Liver (tissue), 9 donors: ENCODE results near the gene SAP30. TPM values are rescaled to one million over a fixed set of nuclear protein-coding genes. Genes with fewer than 3 reads are reported as not detected.

Experiments used
- DNase-seq: peaks from one replicate; pipeline ENCODE4 v3.0.0-alpha.2; 2017; ENCODE audit warnings: low spot score
- H3K27ac ChIP-seq, 2 donors: one replicate each; pipeline ENCODE4 v1.7.0; 2013; ENCODE audit warnings: inconsistent platforms in 2 of 2, low read length in 2 of 2, control low read depth in 1 of 2, low read depth in 1 of 2, mild to moderate bottlenecking in 1 of 2
- H3K27me3 ChIP-seq, 4 donors: one replicate each; pipeline versions ENCODE4 v1.6.1 to v1.7.0; 2013; ENCODE audit warnings: low read length in 3 of 4, inconsistent platforms in 1 of 4, mild to moderate bottlenecking in 1 of 4, moderate library complexity in 1 of 4; ENCODE audit not compliant: control insufficient read depth in 4 of 4, insufficient read depth in 4 of 4
- H3K36me3 ChIP-seq, 4 donors: one replicate each; pipeline versions ENCODE4 v1.6.1 to v1.7.0; 2013; ENCODE audit warnings: low read length in 3 of 4, mild to moderate bottlenecking in 3 of 4, low read depth in 1 of 4, moderate library complexity in 1 of 4; ENCODE audit not compliant: control insufficient read depth in 4 of 4, insufficient read depth in 3 of 4
- H3K4me1 ChIP-seq, 4 donors: one replicate each; pipeline versions ENCODE4 v1.6.1 to v1.7.0; 2013; ENCODE audit warnings: low read length in 3 of 4, mild to moderate bottlenecking in 3 of 4, moderate library complexity in 1 of 4; ENCODE audit not compliant: control insufficient read depth in 4 of 4, insufficient read depth in 4 of 4
- H3K4me3 ChIP-seq, 3 donors: one replicate each; pipeline versions ENCODE4 v1.6.1 to v1.7.0; 2013; ENCODE audit warnings: low read length in 3 of 3, control low read depth in 1 of 3, low read depth in 1 of 3, mild to moderate bottlenecking in 1 of 3
- H3K9ac ChIP-seq, 2 donors: one replicate each; pipeline ENCODE4 v1.7.0; 2013; ENCODE audit warnings: low read length in 2 of 2, mild to moderate bottlenecking in 2 of 2, moderate library complexity in 2 of 2, control low read depth in 1 of 2, low read depth in 1 of 2
- H3K9me3 ChIP-seq, 4 donors: one replicate each; pipeline versions ENCODE4 v1.6.1 to v1.7.0; 2013; ENCODE audit warnings: low read length in 3 of 4; ENCODE audit not compliant: control insufficient read depth in 4 of 4
- EGR1 ChIP-seq, 2 donors: IDR thresholded peaks; 2 replicates each; pipeline ENCODE4 v1.6.1; 2016 to 2018; ENCODE audit warnings: antibody characterized with exemption in 2 of 2, low read depth in 2 of 2
- FOXA2 ChIP-seq: IDR thresholded peaks from 2 replicates; pipeline ENCODE4 v1.6.1; 2016; ENCODE audit warnings: antibody characterized with exemption
- GABPA ChIP-seq, 2 donors: IDR thresholded peaks in 1 of 2; conservative IDR thresholded peaks in 1 of 2; 2 replicates each; pipeline ENCODE4 v1.6.1; 2016; ENCODE audit warnings: antibody characterized with exemption in 2 of 2, mild to moderate bottlenecking in 1 of 2, moderate library complexity in 1 of 2
- HNF4A ChIP-seq, 2 donors: conservative IDR thresholded peaks; 2 replicates each; pipeline ENCODE4 v1.6.1; 2016; ENCODE audit warnings: antibody characterized with exemption in 2 of 2, mild to moderate bottlenecking in 2 of 2
- JUND ChIP-seq, 2 donors: IDR thresholded peaks; 2 replicates each; pipeline ENCODE4 v1.6.1; 2016; ENCODE audit warnings: antibody characterized with exemption in 2 of 2
- NR2F2 ChIP-seq: IDR thresholded peaks from 2 replicates; pipeline ENCODE4 v1.6.1; 2016; ENCODE audit warnings: antibody characterized with exemption
- RXRA ChIP-seq, 2 donors: IDR thresholded peaks; 2 replicates each; pipeline ENCODE4 v1.6.1; 2017 to 2018; ENCODE audit warnings: antibody characterized with exemption in 2 of 2, mild to moderate bottlenecking in 1 of 2
- SP1 ChIP-seq: IDR thresholded peaks from 2 replicates; pipeline ENCODE4 v1.6.1; 2018; ENCODE audit warnings: antibody characterized with exemption, mild to moderate bottlenecking
- TAF1 ChIP-seq: conservative IDR thresholded peaks from 2 replicates; pipeline ENCODE4 v1.6.1; 2016; ENCODE audit warnings: antibody characterized with exemption, mild to moderate bottlenecking
- YY1 ChIP-seq: IDR thresholded peaks from 2 replicates; pipeline ENCODE4 v1.6.1; 2016; ENCODE audit warnings: antibody characterized with exemption, mild to moderate bottlenecking
- WGBS: extraction: QIAGEN DNeasy Blood & Tissue Kit; methylation state at CpG from one replicate; pipeline ENCODE4 v1.1.7; 2013; 5-methylcytosine and 5-hydroxymethylcytosine counted together
- polyA plus RNA-seq, 2 donors: library from polyadenylated mRNA; stranded (reverse) in 1 of 2; unstranded in 1 of 2; fragments of 200-250 nt in 1 of 2; fragments of >200 nt in 1 of 2; fragmentation: Nextera tagmentation in 1 of 2; extraction: Ambion mirVana in 1 of 2; gene quantifications; one replicate each; pipeline versions ENCODE4 v1.2.1 to v1.2.3, GENCODE V29; 2013 to 2015
- total RNA-seq, 2 donors: library from RNA; depleted of rRNA; stranded (reverse); fragments of >200 nt; gene quantifications; one replicate each; pipeline ENCODE4 v1.2.3, GENCODE V29; 2014
- TF ChIP-seq, protein P1 (sequence below): IDR thresholded peaks from 2 replicates; pipeline ENCODE4 v1.6.1; 2016; ENCODE audit warnings: antibody characterized with exemption
- TF ChIP-seq, protein P2 (sequence below): IDR thresholded peaks from 2 replicates; pipeline ENCODE4 v1.6.1; 2016; ENCODE audit warnings: antibody characterized with exemption
- TF ChIP-seq, protein P3 (sequence below): IDR thresholded peaks from 2 replicates; pipeline ENCODE4 v1.6.1; 2016; ENCODE audit warnings: antibody characterized with exemption
- TF ChIP-seq, protein P4 (sequence below): IDR thresholded peaks from 2 replicates; pipeline ENCODE4 v1.6.1; 2016; ENCODE audit warnings: antibody characterized with exemption, mild to moderate bottlenecking
- TF ChIP-seq, protein P5 (sequence below): fragments of 150-350 bp; IDR thresholded peaks from 2 replicates; pipeline ENCODE4 v1.5.1; 2017; ENCODE audit warnings: improper control_type of control experiment, low read depth, low read length; ENCODE audit not compliant: missing input control
- donor health status: healthy.
- donor health status: healthy.
- donor health status: healthy.
- donor health status: healthy.
- donor health status: healthy.

Gene SAP30
- total and polyA plus RNA-seq, 4 donors: 1.3 to 10.0 (median 3.7) TPM

DNA sequence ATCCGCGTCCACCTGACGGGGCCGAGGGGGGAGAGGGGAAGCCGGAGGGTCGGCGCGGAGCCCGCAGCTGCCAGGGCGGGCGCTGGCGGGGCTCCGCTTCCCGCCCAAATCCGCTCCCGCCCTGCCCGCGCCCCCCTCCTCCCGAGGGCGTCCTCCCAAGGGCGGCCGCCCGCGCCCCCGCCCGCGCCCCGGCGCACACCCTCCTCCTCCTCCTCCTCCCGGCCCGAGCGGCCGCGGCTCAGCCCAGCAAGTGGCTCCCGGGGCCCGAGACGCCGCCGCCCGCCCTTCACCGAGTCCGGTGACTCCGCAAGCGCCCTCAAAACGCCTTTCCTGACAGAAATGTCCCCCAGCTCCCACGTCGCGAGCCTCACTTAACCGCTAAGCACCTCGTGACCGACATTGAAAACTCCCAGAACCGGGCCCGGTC is 37.1 kb upstream of the SAP30 start:
- WGBS: under 1% methylated on average over 53 of the region's 53 CpGs
- H3K9me3 ChIP-seq: no peaks in the 10 kb centered on the region
- H3K27ac ChIP-seq: peak overlapping the region; percentile 100
- peak overlapping the region; percentile 78 to 88 (median 88) for H3K4me3 ChIP-seq
- peaks cover 0 to 17% (median 9%) of the 10 kb centered on the region in 4 donors for H3K4me1 ChIP-seq
- no peak for TF ChIP-seq RXRA (IDR thresholded peaks at IDR 0.05)
- TF ChIP-seq FOXA2: no peak
- no peak for TF ChIP-seq HNF4A (conservative IDR thresholded peaks at IDR 0.05)
- TF ChIP-seq NR2F2: no peak
- no peaks in the 10 kb centered on the region for H3K27me3 ChIP-seq
- H3K36me3 ChIP-seq: peaks cover 0 to 5% (median 3%) of the 10 kb centered on the region in 4 donors
- H3K9ac ChIP-seq: peak overlapping the region; percentile 87 to 99
- peak; percentile 74 for DNase-seq

DNA sequence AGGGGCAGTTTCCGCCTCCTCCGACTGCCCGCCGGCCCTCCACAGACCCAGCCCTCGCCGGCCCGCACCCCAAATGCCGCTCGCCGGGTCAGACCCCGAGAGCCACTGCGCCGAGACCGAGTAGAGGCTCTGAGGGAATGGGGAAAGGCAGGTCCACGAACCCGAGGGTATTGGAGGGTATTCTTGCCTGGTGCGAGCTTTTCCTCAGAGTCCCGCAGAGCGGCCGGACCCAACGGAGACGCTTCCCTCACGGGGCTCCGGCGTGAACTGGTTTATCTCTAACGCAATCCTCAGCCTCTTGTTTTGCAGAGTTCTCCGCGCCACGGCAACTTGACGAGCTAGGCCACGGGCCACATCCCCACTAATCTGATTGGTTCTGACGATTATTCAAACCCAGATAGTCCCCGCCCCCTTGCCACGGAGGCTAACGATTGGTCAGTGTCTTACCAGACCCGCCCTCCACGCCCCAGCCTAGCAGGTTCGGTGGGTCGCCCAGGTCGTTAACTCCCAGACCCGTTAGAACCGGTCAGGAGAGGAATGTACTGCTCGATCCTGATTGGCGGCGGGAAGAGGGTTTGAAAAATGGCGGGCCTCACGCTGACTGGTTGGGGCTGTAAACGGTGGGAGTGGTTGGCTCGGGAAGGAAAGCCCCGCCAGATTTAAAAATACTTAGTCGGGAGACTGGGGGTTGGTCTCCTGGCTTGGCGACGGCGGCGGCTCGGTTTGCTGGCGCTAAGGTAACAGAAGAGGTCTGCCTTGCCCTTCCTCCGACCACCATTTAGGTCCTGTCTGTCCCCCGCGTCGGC is 36.5 kb upstream of the SAP30 start, which contains the start of gene HMGB2:
Gene HMGB2, minus strand, starts transcription at position 274 of the 806 bp plus-strand sequence. CDS start 709 bp downstream, outside the sequence.
- Histone ChIP-seq H3K27ac (peak within 1 kb of the TSS; percentile 100), H3K4me3 (peak within 1 kb of the TSS; percentile 88 to 97 (median 88)), H3K36me3 (peaks cover 0 to 5% (median 3%) of the 10 kb centered on the region in 4 donors), H3K9ac (peak within 1 kb of the TSS; percentile 87 to 99), H3K9me3 (no peaks in the 10 kb centered on the region), H3K27me3 (no peaks in the 10 kb centered on the region), H3K4me1 (peaks cover 0 to 17% (median 9%) of the 10 kb centered on the region in 4 donors)
- peak; percentile 100 for DNase-seq
- TF ChIP-seq GABPA (IDR thresholded peaks at IDR 0.05 in 1 of 2, conservative IDR thresholded peaks at IDR 0.05 in 1 of 2) (no peak), HNF4A (conservative IDR thresholded peaks at IDR 0.05) (peak; percentile 21 to 45), NR2F2 (no peak), EGR1 (IDR thresholded peaks at IDR 0.05; ENCODE audit: low read depth in 2 of 2) (peak in 1 of 2 donors; percentile 9), JUND (IDR thresholded peaks at IDR 0.05) (peak in 1 of 2 donors; percentile 23), YY1 (peak; percentile 95), TAF1 (peak; percentile 98), SP1 (peak; percentile 94), RXRA (IDR thresholded peaks at IDR 0.05) (peak; percentile 85 to 93)
- TF ChIP-seq, protein P1, sequence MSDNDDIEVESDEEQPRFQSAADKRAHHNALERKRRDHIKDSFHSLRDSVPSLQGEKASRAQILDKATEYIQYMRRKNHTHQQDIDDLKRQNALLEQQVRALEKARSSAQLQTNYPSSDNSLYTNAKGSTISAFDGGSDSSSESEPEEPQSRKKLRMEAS: peak; percentile 39
- TF ChIP-seq, protein P2, sequence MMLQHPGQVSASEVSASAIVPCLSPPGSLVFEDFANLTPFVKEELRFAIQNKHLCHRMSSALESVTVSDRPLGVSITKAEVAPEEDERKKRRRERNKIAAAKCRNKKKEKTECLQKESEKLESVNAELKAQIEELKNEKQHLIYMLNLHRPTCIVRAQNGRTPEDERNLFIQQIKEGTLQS: no peak
- TF ChIP-seq, protein P3, sequence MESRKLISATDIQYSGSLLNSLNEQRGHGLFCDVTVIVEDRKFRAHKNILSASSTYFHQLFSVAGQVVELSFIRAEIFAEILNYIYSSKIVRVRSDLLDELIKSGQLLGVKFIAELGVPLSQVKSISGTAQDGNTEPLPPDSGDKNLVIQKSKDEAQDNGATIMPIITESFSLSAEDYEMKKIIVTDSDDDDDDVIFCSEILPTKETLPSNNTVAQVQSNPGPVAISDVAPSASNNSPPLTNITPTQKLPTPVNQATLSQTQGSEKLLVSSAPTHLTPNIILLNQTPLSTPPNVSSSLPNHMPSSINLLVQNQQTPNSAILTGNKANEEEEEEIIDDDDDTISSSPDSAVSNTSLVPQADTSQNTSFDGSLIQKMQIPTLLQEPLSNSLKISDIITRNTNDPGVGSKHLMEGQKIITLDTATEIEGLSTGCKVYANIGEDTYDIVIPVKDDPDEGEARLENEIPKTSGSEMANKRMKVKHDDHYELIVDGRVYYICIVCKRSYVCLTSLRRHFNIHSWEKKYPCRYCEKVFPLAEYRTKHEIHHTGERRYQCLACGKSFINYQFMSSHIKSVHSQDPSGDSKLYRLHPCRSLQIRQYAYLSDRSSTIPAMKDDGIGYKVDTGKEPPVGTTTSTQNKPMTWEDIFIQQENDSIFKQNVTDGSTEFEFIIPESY: peak; percentile 42
- TF ChIP-seq, protein P4, sequence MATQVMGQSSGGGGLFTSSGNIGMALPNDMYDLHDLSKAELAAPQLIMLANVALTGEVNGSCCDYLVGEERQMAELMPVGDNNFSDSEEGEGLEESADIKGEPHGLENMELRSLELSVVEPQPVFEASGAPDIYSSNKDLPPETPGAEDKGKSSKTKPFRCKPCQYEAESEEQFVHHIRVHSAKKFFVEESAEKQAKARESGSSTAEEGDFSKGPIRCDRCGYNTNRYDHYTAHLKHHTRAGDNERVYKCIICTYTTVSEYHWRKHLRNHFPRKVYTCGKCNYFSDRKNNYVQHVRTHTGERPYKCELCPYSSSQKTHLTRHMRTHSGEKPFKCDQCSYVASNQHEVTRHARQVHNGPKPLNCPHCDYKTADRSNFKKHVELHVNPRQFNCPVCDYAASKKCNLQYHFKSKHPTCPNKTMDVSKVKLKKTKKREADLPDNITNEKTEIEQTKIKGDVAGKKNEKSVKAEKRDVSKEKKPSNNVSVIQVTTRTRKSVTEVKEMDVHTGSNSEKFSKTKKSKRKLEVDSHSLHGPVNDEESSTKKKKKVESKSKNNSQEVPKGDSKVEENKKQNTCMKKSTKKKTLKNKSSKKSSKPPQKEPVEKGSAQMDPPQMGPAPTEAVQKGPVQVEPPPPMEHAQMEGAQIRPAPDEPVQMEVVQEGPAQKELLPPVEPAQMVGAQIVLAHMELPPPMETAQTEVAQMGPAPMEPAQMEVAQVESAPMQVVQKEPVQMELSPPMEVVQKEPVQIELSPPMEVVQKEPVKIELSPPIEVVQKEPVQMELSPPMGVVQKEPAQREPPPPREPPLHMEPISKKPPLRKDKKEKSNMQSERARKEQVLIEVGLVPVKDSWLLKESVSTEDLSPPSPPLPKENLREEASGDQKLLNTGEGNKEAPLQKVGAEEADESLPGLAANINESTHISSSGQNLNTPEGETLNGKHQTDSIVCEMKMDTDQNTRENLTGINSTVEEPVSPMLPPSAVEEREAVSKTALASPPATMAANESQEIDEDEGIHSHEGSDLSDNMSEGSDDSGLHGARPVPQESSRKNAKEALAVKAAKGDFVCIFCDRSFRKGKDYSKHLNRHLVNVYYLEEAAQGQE: peak; percentile 95
- TF ChIP-seq, protein P5, sequence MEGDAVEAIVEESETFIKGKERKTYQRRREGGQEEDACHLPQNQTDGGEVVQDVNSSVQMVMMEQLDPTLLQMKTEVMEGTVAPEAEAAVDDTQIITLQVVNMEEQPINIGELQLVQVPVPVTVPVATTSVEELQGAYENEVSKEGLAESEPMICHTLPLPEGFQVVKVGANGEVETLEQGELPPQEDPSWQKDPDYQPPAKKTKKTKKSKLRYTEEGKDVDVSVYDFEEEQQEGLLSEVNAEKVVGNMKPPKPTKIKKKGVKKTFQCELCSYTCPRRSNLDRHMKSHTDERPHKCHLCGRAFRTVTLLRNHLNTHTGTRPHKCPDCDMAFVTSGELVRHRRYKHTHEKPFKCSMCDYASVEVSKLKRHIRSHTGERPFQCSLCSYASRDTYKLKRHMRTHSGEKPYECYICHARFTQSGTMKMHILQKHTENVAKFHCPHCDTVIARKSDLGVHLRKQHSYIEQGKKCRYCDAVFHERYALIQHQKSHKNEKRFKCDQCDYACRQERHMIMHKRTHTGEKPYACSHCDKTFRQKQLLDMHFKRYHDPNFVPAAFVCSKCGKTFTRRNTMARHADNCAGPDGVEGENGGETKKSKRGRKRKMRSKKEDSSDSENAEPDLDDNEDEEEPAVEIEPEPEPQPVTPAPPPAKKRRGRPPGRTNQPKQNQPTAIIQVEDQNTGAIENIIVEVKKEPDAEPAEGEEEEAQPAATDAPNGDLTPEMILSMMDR: no peak
- under 1% methylated on average over 61 of the region's 61 CpGs for WGBS
